MM.1S (cell line): ENCODE results near the gene FZR1.

Experiments used
- EZH2 ChIP-seq: fragments of 300-600 bp; sonication (generic); optimal IDR thresholded peaks from 2 replicates; pipeline ENCODE3; 2017; ENCODE audit warnings: low read depth, mild to moderate bottlenecking, antibody characterized with exemption, low read length, mixed read lengths
- TF ChIP-seq, protein P1 (sequence below): fragments of 300-600 bp; sonication (generic); IDR thresholded peaks from 2 replicates; pipeline ENCODE4 v1.5.1; 2016; ENCODE audit warnings: antibody characterized with exemption, low read length, mixed read lengths

GRCh38 chr19:3512562-3513228, 6.6 kb downstream of the FZR1 start:
- TF ChIP-seq, protein P1, sequence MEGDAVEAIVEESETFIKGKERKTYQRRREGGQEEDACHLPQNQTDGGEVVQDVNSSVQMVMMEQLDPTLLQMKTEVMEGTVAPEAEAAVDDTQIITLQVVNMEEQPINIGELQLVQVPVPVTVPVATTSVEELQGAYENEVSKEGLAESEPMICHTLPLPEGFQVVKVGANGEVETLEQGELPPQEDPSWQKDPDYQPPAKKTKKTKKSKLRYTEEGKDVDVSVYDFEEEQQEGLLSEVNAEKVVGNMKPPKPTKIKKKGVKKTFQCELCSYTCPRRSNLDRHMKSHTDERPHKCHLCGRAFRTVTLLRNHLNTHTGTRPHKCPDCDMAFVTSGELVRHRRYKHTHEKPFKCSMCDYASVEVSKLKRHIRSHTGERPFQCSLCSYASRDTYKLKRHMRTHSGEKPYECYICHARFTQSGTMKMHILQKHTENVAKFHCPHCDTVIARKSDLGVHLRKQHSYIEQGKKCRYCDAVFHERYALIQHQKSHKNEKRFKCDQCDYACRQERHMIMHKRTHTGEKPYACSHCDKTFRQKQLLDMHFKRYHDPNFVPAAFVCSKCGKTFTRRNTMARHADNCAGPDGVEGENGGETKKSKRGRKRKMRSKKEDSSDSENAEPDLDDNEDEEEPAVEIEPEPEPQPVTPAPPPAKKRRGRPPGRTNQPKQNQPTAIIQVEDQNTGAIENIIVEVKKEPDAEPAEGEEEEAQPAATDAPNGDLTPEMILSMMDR = no peak
- no peak for TF ChIP-seq EZH2
